Chondrocyte (in vitro differentiated cells): Measurements from ENCODE around the gene SPDEF. TPM values are rescaled to one million over a fixed set of nuclear protein-coding genes. Genes with fewer than 3 reads are reported as not detected.

Experiments used
- DNase-seq: peaks from one replicate; pipeline ENCODE4 v3.0.0; 2021; ENCODE audit warnings: mixed read lengths, low spot score
- H3K27ac Mint-ChIP-seq: one replicate; pipeline ENCODE4 v1.8.0; 2021; ENCODE audit warnings: mild to moderate bottlenecking, moderate library complexity, mixed read lengths; ENCODE audit not compliant: unreplicated experiment
- H3K27me3 Mint-ChIP-seq: 2 replicates; pipeline ENCODE4 v1.8.0; 2021; ENCODE audit warnings: low read depth, mixed read lengths
- H3K36me3 Mint-ChIP-seq: 2 replicates; pipeline ENCODE4 v1.8.0; 2021; ENCODE audit warnings: low read depth, mixed read lengths
- H3K4me1 Mint-ChIP-seq: 2 replicates; pipeline ENCODE4 v1.8.0; 2021; ENCODE audit warnings: low read depth, mild to moderate bottlenecking, mixed read lengths
- H3K4me3 Mint-ChIP-seq: one replicate; pipeline ENCODE4 v1.8.0; 2021; ENCODE audit warnings: mild to moderate bottlenecking, moderate library complexity, mixed read lengths; ENCODE audit not compliant: unreplicated experiment
- H3K9me3 Mint-ChIP-seq: 2 replicates; pipeline ENCODE4 v1.8.0; 2021; ENCODE audit warnings: low read depth, mixed read lengths
- total RNA-seq: library from RNA; stranded (reverse); gene quantifications from 3 replicates; pipeline ENCODE4 v1.2.1, GENCODE V29; 2021
- TF ChIP-seq, protein P1 (sequence below): fragments of 200-600 bp; sonication (generic); IDR thresholded peaks from 2 replicates; pipeline ENCODE4 v1.5.0; 2021; ENCODE audit warnings: antibody characterized with exemption, mild to moderate bottlenecking, moderate library complexity

The SPDEF gene
- total RNA-seq, 1 donor from 2014 or later: 0.10 TPM

DNA sequence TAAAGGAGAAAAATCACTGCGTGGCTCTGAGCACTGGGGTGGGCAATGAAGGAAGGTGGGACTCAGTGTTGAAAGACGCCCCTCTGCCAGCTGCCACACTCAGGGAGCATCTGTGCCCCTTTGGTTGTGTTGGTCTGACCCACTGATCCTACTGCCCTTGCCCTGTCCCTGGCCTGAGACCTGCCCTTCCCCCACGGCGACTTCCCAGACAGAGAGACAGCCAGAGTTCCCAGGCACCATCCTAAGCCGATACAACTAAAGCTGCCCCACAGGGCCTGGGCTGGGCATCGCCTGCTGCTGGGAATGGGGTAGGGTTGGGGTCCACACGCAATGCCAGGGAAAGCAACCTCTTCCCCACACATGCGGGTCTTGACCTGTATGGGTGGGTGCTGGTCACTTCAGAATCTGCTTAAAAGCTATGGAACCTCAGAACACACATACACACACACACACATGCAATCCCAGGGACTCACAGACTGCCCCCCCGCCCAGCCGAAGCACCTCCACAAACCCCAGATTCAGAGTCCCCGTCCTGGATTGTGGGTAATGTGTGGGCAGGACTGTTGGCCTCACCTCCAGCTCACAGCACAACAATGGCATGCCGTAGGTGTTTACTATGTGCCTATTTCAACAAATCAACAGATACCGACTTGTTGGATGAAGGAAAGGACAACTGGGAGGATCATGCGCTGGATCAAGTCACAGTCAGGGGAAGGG, 10.9 kb upstream of the SPDEF start:
- Mint-ChIP-seq H3K9me3 (no peaks in the 10 kb centered on the region), H3K36me3 (no peaks in the 10 kb centered on the region), H3K27me3 (no peaks in the 10 kb centered on the region), H3K27ac (no peak overlapping the region), H3K4me1 (no peaks in the 10 kb centered on the region), H3K4me3 (no peak overlapping the region)
- TF ChIP-seq, protein P1, sequence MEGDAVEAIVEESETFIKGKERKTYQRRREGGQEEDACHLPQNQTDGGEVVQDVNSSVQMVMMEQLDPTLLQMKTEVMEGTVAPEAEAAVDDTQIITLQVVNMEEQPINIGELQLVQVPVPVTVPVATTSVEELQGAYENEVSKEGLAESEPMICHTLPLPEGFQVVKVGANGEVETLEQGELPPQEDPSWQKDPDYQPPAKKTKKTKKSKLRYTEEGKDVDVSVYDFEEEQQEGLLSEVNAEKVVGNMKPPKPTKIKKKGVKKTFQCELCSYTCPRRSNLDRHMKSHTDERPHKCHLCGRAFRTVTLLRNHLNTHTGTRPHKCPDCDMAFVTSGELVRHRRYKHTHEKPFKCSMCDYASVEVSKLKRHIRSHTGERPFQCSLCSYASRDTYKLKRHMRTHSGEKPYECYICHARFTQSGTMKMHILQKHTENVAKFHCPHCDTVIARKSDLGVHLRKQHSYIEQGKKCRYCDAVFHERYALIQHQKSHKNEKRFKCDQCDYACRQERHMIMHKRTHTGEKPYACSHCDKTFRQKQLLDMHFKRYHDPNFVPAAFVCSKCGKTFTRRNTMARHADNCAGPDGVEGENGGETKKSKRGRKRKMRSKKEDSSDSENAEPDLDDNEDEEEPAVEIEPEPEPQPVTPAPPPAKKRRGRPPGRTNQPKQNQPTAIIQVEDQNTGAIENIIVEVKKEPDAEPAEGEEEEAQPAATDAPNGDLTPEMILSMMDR: no peak
- DNase-seq: no peak

- Mint-ChIP-seq H3K27ac (no peak overlapping the region), H3K4me3 (no peak overlapping the region), H3K27me3 (no peaks in the 10 kb centered on the region), H3K36me3 (no peaks in the 10 kb centered on the region), H3K9me3 (no peaks in the 10 kb centered on the region), H3K4me1 (no peaks in the 10 kb centered on the region)
- DNase-seq: no peak
- TF ChIP-seq, protein P1: no peak
These were observed 9.6 kb upstream of the SPDEF start for GRCh38 chr6:34565722-34566137.

DNA sequence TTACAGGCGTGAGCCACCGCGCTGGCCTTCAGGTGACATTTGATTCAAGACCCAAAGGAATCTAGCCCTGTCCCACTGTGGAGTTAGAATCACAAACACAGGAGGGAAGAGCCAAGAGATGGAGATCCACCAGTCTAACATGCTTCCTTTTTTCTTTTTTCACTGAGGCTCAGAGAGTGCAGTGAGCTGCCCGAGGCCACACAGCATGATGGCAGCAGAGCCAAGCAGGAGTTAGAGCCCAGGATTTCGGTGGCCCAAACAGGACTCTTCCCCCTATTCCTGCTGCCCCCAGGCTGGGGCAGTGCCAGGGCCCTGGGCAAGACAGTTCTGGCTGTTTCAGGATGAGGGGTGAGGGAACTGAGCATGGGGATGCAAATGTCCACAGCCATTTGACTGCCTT, 8.1 kb upstream of the SPDEF start:
- TF ChIP-seq, protein P1: no peak
- no peak overlapping the region for H3K27ac Mint-ChIP-seq
- no peaks in the 10 kb centered on the region for H3K4me1 Mint-ChIP-seq
- DNase-seq: no peak
- no peak overlapping the region for H3K4me3 Mint-ChIP-seq
- no peaks in the 10 kb centered on the region for H3K9me3 Mint-ChIP-seq
- H3K27me3 Mint-ChIP-seq: no peaks in the 10 kb centered on the region
- no peaks in the 10 kb centered on the region for H3K36me3 Mint-ChIP-seq

DNA sequence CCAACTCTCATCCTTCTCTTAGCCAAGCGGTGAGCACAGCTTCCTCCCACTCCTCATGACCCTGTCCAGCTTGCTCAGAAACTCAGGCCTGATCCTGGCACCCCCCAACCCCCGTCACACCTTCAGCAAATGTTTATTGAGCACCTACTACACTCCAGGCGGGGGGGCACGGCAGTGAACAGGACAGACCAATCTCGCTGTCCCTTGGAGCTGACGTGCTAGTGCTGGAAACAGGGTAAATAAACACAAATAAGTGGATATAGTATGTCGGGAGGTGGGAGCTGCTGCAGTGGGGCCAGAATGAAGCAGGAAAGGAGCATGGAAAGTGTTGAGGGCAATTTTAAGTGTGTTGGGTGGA, 7.4 kb upstream of the SPDEF start:
- no peaks in the 10 kb centered on the region for H3K4me1 Mint-ChIP-seq
- H3K9me3 Mint-ChIP-seq: no peaks in the 10 kb centered on the region
- no peak overlapping the region for H3K4me3 Mint-ChIP-seq
- H3K36me3 Mint-ChIP-seq: no peaks in the 10 kb centered on the region
- TF ChIP-seq, protein P1: no peak
- H3K27ac Mint-ChIP-seq: no peak overlapping the region
- H3K27me3 Mint-ChIP-seq: no peaks in the 10 kb centered on the region
- DNase-seq: no peak

- no peak overlapping the region for H3K4me3 Mint-ChIP-seq
- no peaks in the 10 kb centered on the region for H3K4me1 Mint-ChIP-seq
- H3K36me3 Mint-ChIP-seq: no peaks in the 10 kb centered on the region
- DNase-seq: no peak
- no peaks in the 10 kb centered on the region for H3K9me3 Mint-ChIP-seq
- TF ChIP-seq, protein P1: no peak
- no peak overlapping the region for H3K27ac Mint-ChIP-seq
- no peaks in the 10 kb centered on the region for H3K27me3 Mint-ChIP-seq
These were observed 6.9 kb upstream of the SPDEF start for GRCh38 chr6:34562861-34563512.
